Stomach (tissue), 9 donors: ENCODE data around the gene COQ4. TPM values are rescaled to one million over a fixed set of nuclear protein-coding genes. Genes with fewer than 3 reads are reported as not detected.

Experiments used
- DNase-seq, 2 donors: peaks; one replicate each; pipeline versions ENCODE4 v3.0.0 to v3.0.0-alpha.2; 2013 to 2019
- H3K27ac ChIP-seq, 5 donors: fragments of 200-600 bp in 4 of 5; sonication (generic) in 4 of 5; one replicate each; pipeline ENCODE4 v1.5.1; 2013 to 2019; ENCODE audit warnings: mild to moderate bottlenecking in 1 of 5, moderate library complexity in 1 of 5
- H3K27me3 ChIP-seq, 3 donors: fragments of 200-600 bp; sonication (generic); one replicate each; pipeline ENCODE4 v1.5.1; 2017 to 2019; ENCODE audit warnings: mixed run types in 1 of 3
- H3K36me3 ChIP-seq, 4 donors: fragments of 200-600 bp; sonication (generic); 1 replicate in 3 of 4; 2 replicates in 1 of 4; pipeline ENCODE4 v1.5.1; 2016 to 2019
- H3K4me1 ChIP-seq, 4 donors: fragments of 200-600 bp; sonication (generic); one replicate each; pipeline ENCODE4 v1.5.1; 2016 to 2019
- H3K4me3 ChIP-seq, 4 donors: fragments of 200-600 bp; sonication (generic) in 3 of 4; one replicate each; pipeline ENCODE4 v1.5.1; 2016 to 2019; ENCODE audit warnings: mild to moderate bottlenecking in 1 of 4
- H3K9me3 ChIP-seq, 4 donors: fragments of 200-600 bp; sonication (generic); one replicate each; pipeline ENCODE4 v1.5.1; 2016 to 2019
- EP300 ChIP-seq: sonication (generic); formaldehyde crosslinking; IDR thresholded peaks from one replicate; pipeline ENCODE4 v1.6.1; 2017; ENCODE audit warnings: antibody characterized with exemption
- POLR2A ChIP-seq, 4 donors: fragments of 450-650 bp; IDR thresholded peaks; one replicate each; pipeline ENCODE4 v1.6.1; 2016; ENCODE audit warnings: antibody characterized with exemption in 4 of 4, control low read depth in 2 of 4, mild to moderate bottlenecking in 1 of 4, moderate library complexity in 1 of 4
- POLR2AphosphoS5 ChIP-seq, 3 donors: sonication (generic); formaldehyde crosslinking; IDR thresholded peaks; one replicate each; pipeline ENCODE4 v1.6.1; 2016; ENCODE audit warnings: antibody characterized with exemption in 3 of 3
- WGBS, 5 donors: extraction: QIAGEN DNeasy Blood & Tissue Kit in 3 of 5; methylation state at CpG; one replicate each; pipeline versions ENCODE4 v1.1.5 to v1.1.7; 2013 to 2018; 5-methylcytosine and 5-hydroxymethylcytosine counted together
- intact Hi-C: fragments of 100-400 bp; cut with DNase I; formaldehyde crosslinking; loops from one replicate; pipeline ENCODE4 v1.15.1; 2023; ENCODE audit warnings: low total_unique reads
- polyA plus RNA-seq, 3 donors: library from polyadenylated mRNA; stranded (reverse); fragments of 200-250 nt; gene quantifications; one replicate each; pipeline ENCODE4 v1.2.3, GENCODE V29; 2013
- total RNA-seq, 5 donors: library from RNA; depleted of rRNA; stranded (reverse); fragments of >200 nt; gene quantifications; one replicate each; pipeline versions ENCODE4 v1.1.0 to v1.2.3, GENCODE V29; 2014 to 2016
- TF ChIP-seq, protein P1 (sequence below), 7 experiments: fragments of 450-650 bp in 4 of 7; fragments of 200-600 bp in 3 of 7; sonication (generic) in 3 of 7; IDR thresholded peaks; one replicate each; pipeline ENCODE4 v1.5.1; 2016 to 2019; ENCODE audit warnings: antibody characterized with exemption in 7 of 7, control low read depth in 2 of 7, mild to moderate bottlenecking in 1 of 7
- donor health status: healthy with polysubstance abuse.
- donor health status: Bipolar disorder and iron deficiency.
- donor health status: healthy.

Gene COQ4
- total and polyA plus RNA-seq, 8 donors, result 10.5 to 156 (median 63.7) TPM

DNA sequence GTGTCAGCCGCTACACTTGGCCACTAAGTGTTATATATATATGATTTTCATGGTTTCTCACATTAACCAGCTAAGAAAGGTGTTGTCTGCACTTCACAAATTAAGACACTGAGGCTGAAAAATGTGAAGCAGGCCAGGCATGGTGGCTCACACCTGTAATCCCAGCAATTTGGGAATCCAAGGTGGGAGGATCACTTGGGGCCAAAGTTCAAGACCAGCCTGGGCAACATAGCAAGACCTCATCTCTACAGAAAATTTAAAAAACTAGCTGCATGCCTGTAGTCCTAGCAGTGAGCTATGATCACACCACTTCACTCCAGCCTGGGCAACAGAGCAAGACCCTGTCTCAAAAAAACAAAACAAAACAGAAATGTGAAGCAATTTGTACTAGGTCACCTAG is 1.8 kb downstream of the COQ4 start:
- Histone ChIP-seq H3K4me1 (peaks cover 20 to 46% (median 38%) of the 10 kb centered on the region in 4 donors), H3K27me3 (no peaks in the 10 kb centered on the region), H3K27ac (no peak overlapping the region), H3K36me3 (peaks cover 24 to 57% (median 53%) of the 10 kb centered on the region in 4 donors), H3K9me3 (no peaks in the 10 kb centered on the region), H3K4me3 (no peak overlapping the region)
- DNase-seq, result no peak
- WGBS, 5 donors, result 92 to 100% (median 100%) methylated on average over 1 of the region's 1 CpG
- TF ChIP-seq EP300 (no peak), POLR2A (IDR thresholded peaks at IDR 0.05) (no peak), POLR2AphosphoS5 (IDR thresholded peaks at IDR 0.05) (no peak)
- TF ChIP-seq, protein P1, sequence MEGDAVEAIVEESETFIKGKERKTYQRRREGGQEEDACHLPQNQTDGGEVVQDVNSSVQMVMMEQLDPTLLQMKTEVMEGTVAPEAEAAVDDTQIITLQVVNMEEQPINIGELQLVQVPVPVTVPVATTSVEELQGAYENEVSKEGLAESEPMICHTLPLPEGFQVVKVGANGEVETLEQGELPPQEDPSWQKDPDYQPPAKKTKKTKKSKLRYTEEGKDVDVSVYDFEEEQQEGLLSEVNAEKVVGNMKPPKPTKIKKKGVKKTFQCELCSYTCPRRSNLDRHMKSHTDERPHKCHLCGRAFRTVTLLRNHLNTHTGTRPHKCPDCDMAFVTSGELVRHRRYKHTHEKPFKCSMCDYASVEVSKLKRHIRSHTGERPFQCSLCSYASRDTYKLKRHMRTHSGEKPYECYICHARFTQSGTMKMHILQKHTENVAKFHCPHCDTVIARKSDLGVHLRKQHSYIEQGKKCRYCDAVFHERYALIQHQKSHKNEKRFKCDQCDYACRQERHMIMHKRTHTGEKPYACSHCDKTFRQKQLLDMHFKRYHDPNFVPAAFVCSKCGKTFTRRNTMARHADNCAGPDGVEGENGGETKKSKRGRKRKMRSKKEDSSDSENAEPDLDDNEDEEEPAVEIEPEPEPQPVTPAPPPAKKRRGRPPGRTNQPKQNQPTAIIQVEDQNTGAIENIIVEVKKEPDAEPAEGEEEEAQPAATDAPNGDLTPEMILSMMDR (IDR thresholded peaks at IDR 0.05), result no peak
- intact Hi-C loops, result no loop called here

DNA sequence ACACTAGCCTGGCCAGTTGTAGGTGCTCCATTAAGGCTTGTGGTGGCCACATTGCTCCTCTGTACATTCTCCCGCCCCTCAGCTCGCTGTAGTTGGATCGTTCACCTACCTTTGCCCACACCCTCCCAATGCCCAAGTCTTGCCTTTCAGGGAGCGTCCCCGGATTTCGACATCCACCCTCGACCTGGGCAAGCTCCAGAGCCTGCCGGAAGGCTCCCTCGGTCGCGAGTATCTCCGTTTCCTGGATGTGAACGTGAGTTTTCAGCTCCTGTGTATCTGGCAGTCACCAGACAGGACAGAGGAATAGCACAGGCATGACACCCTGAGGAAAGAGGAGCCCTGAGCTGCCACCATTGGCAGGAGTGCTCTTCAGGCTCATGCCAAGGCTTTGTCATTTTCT is 3.0 kb downstream of the COQ4 start:
- Histone ChIP-seq H3K27ac (no peak overlapping the region), H3K36me3 (peaks cover 24 to 59% (median 48%) of the 10 kb centered on the region in 4 donors)
- TF ChIP-seq, protein P1 (IDR thresholded peaks at IDR 0.05), result no peak
- no peak for TF ChIP-seq EP300
- TF ChIP-seq POLR2A (IDR thresholded peaks at IDR 0.05), result no peak
- TF ChIP-seq POLR2AphosphoS5 (IDR thresholded peaks at IDR 0.05), result no peak

DNA sequence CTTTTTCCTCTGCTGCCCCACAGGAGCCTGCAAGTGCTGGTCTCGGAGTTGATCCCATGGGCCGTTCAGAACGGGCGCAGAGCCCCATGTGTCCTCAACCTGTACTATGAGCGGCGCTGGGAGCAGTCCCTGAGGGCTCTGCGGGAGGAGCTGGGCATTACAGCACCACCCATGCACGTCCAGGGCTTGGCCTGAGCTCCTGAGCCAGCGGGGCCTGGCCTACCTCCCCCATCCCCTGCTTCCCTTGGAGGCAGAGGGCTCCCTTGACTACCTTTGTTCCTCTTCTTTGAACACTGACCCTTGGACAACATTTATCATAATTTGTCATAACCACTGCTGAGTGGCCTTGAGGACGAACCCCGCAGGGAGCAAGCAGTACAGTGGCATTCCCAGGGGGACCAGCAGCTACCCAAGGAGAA is 10.8 kb downstream of the COQ4 start:
- Histone ChIP-seq H3K4me3 (no peak overlapping the region), H3K9me3 (no peaks in the 10 kb centered on the region), H3K4me1 (peaks cover 0 to 12% (median 0%) of the 10 kb centered on the region in 4 donors), H3K36me3 (peaks cover 0 to 59% (median 44%) of the 10 kb centered on the region in 4 donors), H3K27me3 (no peaks in the 10 kb centered on the region), H3K27ac (no peak overlapping the region)
- TF ChIP-seq POLR2AphosphoS5 (IDR thresholded peaks at IDR 0.05) (no peak), EP300 (no peak), POLR2A (IDR thresholded peaks at IDR 0.05) (no peak)
- TF ChIP-seq, protein P1 (IDR thresholded peaks at IDR 0.05), result no peak
- WGBS, 5 donors, result 85 to 92% (median 91%) methylated on average over 11 of the region's 11 CpGs
- DNase-seq, result no peak
- intact Hi-C loops, result no loop called here

More for the DNA sequence above, 3.0 kb downstream of the COQ4 start:
- no peak for DNase-seq
- no peaks in the 10 kb centered on the region for H3K27me3 ChIP-seq
- WGBS, 5 donors, result 86 to 91% (median 90%) methylated on average over 12 to 13 of the region's 13 CpGs
- H3K9me3 ChIP-seq, result no peaks in the 10 kb centered on the region
- no peak overlapping the region for H3K4me3 ChIP-seq
- intact Hi-C loops, result no loop called here
- H3K4me1 ChIP-seq, result peaks cover 20 to 50% (median 38%) of the 10 kb centered on the region in 4 donors

DNA sequence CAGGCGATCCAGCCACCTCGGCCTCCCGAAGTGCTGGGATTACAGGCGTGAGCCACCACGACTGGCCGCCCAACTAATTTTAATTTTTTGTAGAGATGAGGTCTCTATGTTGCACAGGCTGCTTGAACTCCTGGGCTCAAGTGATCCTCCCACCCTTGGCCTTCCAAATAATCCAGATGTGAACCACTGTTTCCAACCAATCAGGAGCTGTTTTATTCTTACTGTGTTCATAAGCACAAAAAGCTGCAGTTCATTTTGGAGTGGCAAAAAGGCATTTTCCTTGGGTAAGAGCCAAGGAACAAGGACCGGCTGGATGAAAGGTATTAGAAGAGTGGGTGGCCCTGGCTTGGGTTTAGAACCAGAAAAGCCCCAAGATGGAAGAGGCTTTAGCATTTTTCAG is 12.5 kb downstream of the COQ4 start:
- intact Hi-C loops, result no loop called here
- no peak overlapping the region for H3K27ac ChIP-seq
- H3K9me3 ChIP-seq, result no peaks in the 10 kb centered on the region
- 81 to 88% (median 83%) methylated on average over 7 of the region's 7 CpGs for WGBS, 5 donors
- TF ChIP-seq, protein P1 (IDR thresholded peaks at IDR 0.05), result no peak
- TF ChIP-seq POLR2A (IDR thresholded peaks at IDR 0.05) (no peak), POLR2AphosphoS5 (IDR thresholded peaks at IDR 0.05) (no peak), EP300 (no peak)
- H3K4me1 ChIP-seq, result peaks cover 0 to 6% (median 6%) of the 10 kb centered on the region in 4 donors
- H3K4me3 ChIP-seq, result no peak overlapping the region
- H3K36me3 ChIP-seq, result peaks cover 0 to 43% (median 35%) of the 10 kb centered on the region in 4 donors
- DNase-seq, result no peak
- H3K27me3 ChIP-seq, result no peaks in the 10 kb centered on the region
